Activated naive CD4-positive, alpha-beta T cell treated with anti-CD3 and anti-CD28 coated beads, Interleukin-2, amount 50 U/mL, for 24 hours (primary cell): ENCODE measurements around the gene ROR2.
"Not testable (repeated sequence)": the region's sequence is repeated elsewhere in the genome, so short reads cannot be mapped to it uniquely, and the experiment has no call there.

Experiments used
- H3K27ac Mint-ChIP-seq: one replicate; pipeline ENCODE4 v1.8.0; 2021; ENCODE audit warnings: mild to moderate bottlenecking, mixed read lengths
- H3K27me3 Mint-ChIP-seq: one replicate; pipeline ENCODE4 v1.8.0; 2021; ENCODE audit warnings: mixed read lengths
- H3K36me3 Mint-ChIP-seq: one replicate; pipeline ENCODE4 v1.8.0; 2021; ENCODE audit warnings: mixed read lengths
- H3K4me1 Mint-ChIP-seq: one replicate; pipeline ENCODE4 v1.8.0; 2021; ENCODE audit warnings: mixed read lengths
- H3K4me3 Mint-ChIP-seq: one replicate; pipeline ENCODE4 v1.8.0; 2021; ENCODE audit warnings: mild to moderate bottlenecking, mixed read lengths
- H3K9me3 Mint-ChIP-seq: one replicate; pipeline ENCODE4 v1.8.0; 2021; ENCODE audit warnings: mixed read lengths

Gene ROR2

DNA sequence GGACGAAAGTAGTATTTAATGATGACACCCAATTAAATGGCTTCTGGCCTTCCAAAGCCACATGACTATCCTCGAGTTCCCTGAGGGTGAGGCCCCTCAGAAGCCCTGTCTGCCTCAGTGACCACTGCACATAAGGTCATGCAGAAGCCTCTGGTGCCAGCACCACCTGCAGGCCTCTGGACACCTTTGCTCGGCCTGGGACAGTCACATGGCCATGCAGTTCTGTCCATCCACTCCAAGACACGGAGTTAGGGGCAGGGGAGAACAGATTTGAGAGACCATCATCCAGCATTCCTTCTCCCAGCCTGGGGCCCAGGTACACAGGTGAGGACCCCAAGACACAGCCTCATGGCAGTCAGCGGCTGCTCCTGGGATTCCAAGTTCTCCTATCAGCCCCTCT, 145.0 kb downstream of the ROR2 start:
- H3K9me3 Mint-ChIP-seq, result no peaks in the 10 kb centered on the region
- no peaks in the 10 kb centered on the region for H3K36me3 Mint-ChIP-seq
- H3K27me3 Mint-ChIP-seq, result peaks cover 3% of the 10 kb centered on the region
- no peak overlapping the region for H3K27ac Mint-ChIP-seq
- no peaks in the 10 kb centered on the region for H3K4me1 Mint-ChIP-seq
- H3K4me3 Mint-ChIP-seq, result no peak overlapping the region

DNA sequence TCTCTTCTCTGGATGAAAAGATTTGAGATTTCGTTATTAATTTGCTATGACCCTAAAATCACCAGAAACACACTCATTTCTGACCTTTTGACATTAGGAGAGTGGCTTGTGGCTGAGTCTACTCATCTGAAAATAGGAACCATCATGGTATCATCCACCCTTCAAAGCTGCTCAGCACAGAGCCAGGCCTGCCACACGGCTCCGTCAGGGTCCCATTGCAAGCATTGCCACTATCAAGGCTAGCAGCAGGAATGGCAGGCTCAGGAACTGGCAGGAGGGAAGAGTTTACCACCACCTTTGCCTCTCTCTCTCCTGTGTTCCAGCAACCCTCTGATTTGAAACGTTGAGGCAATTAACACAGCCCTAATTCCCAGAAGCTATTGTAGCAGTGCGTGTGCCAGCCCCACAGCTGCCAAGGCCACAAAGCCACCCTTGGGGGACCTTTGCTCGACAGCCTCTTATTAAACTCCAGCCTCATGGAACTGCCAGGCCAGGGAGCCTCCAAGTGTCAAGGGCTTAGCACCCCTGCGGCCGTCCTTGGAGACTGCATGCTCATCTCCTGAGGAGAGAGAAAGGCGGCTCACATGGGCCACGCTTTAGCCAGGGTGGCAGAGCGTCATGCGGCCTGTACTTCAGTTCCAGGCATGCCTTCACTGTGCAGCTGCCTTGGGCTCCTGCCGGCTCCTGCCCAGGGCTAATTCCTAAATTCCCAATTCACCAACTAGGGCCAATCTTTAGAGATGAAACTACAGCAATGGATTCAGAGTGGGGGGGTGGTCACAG, 145.9 kb downstream of the ROR2 start:
- Mint-ChIP-seq H3K36me3 (no peaks in the 10 kb centered on the region), H3K27me3 (peaks cover 3% of the 10 kb centered on the region), H3K4me1 (peaks cover 4% of the 10 kb centered on the region), H3K27ac (no peak overlapping the region), H3K4me3 (no peak overlapping the region), H3K9me3 (no peaks in the 10 kb centered on the region)

DNA sequence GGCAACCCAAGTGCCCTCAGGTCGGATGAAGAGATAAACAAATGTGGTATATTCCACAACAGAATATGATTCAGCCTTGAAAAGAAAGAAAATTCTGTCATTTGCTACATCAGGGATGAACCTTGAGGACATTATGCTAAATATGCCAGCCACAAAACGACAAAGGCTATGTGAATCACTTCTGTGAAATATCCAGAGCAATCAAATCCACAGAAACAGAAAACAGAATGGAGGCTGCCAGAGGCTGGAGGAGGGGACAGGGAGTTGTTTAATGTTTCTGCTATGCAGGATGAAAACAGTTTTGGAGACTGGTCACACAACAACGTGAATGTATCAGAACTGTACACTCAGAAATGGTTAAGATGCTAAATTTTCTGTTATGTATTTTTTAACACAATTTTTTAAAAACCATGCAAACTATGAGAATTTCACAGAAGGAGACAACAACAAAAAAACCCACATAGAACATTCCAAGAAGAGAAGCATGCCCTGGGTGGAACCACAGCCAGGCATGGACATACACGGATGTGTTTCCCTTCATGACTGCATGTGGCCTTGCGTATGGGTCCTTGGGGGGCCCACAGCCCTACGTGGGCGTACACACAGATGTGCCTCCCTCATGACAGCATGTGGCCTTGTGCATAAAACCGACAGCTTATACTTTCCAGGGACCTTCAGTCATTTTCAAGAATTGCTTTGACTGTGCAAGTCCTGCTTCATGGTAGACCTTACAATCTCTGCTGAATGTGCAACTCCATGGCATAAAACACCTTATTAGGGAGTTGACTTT, 146.7 kb downstream of the ROR2 start:
- Mint-ChIP-seq H3K36me3 (no peaks in the 10 kb centered on the region), H3K27ac (no peak overlapping the region), H3K27me3 (peaks cover 2% of the 10 kb centered on the region), H3K9me3 (no peaks in the 10 kb centered on the region), H3K4me1 (peaks cover 11% of the 10 kb centered on the region), H3K4me3 (no peak overlapping the region)

DNA sequence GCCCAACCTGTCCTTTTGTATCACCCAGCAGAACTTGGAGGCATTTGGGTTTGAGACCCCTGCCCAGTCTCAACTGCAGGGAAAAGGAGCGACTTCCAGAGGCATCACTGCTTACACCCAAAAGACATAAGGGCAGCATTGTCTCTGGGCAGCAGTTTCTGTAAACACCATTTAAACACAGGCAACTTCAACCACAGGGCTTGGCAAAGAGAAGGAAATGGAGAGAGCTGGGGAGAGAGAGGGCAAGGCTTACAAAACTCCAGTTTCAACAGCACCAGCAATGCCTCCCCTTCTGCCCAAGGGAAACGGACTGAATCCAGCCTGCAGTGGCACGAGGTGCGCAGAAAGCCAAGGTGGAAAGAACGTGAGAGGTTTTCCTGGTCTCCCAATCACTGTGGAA, 147.6 kb downstream of the ROR2 start:
- Mint-ChIP-seq H3K4me3 (no peak overlapping the region), H3K4me1 (peaks cover 11% of the 10 kb centered on the region), H3K9me3 (no peaks in the 10 kb centered on the region), H3K27me3 (peaks cover 2% of the 10 kb centered on the region), H3K36me3 (no peaks in the 10 kb centered on the region), H3K27ac (no peak overlapping the region)

DNA sequence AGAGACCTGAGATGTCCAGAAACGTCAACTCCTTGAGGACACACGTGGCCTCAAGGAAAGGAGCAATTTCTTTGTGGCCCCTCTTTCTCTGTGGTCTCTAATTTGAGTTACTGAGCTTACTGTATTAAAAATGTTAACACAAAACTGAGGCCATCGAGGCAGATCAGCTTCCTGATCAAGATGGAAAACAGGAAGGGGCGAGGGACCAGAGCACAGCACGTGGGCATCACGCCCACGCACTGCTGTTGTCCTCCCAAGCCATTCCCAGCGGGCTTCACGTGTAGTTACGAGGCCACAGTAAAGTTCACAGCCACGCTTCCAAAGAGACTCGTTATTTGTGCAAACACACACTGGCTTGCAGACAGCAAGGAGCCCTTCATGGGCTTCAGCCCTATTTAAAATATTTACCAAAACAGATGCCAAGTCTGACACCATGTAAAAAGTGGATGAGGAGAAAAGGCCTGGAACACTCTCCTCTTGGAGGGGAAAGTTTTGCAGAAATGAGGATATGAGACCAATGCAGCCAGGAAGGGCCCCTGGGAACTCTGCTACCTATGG, 149.5 kb downstream of the ROR2 start:
- Mint-ChIP-seq H3K36me3 (no peaks in the 10 kb centered on the region), H3K4me3 (no peak overlapping the region), H3K27me3 (peaks cover 2% of the 10 kb centered on the region), H3K9me3 (no peaks in the 10 kb centered on the region), H3K4me1 (peaks cover 14% of the 10 kb centered on the region), H3K27ac (no peak overlapping the region)

DNA sequence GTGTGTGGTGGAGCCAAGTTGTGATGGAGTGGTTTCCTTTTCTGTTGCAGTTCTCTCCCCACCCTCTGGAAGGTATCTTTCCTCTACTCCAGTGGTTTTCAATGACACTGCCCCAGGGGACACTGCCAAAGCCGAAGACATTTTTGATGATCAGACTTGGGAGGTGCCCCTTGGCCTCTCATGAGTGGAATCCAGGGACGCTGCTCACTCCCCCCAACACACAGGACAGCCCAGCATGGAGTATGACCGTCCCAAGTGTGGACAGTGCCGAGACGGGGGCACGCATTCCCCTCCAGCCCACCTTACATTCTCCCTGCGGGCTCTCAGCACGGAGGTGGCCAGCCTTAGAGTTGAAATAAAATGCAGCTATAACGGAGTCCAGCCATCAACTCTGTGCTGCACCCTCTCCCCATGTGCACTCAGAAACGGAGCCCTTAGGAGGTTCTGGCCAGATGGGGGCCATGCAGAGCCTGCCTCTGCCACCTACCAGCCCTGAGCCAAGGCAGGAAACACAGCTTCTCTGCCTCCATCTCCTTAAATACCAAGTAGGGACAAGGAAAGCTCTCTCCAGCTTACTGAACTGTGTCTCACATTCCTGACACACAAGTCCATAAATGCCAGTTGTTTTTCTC, 150.8 kb downstream of the ROR2 start:
- no peak overlapping the region for H3K4me3 Mint-ChIP-seq
- peaks cover 2% of the 10 kb centered on the region for H3K27me3 Mint-ChIP-seq
- peaks cover 14% of the 10 kb centered on the region for H3K4me1 Mint-ChIP-seq
- peak overlapping the region; percentile 43 for H3K27ac Mint-ChIP-seq
- H3K9me3 Mint-ChIP-seq, result no peaks in the 10 kb centered on the region
- H3K36me3 Mint-ChIP-seq, result no peaks in the 10 kb centered on the region

DNA sequence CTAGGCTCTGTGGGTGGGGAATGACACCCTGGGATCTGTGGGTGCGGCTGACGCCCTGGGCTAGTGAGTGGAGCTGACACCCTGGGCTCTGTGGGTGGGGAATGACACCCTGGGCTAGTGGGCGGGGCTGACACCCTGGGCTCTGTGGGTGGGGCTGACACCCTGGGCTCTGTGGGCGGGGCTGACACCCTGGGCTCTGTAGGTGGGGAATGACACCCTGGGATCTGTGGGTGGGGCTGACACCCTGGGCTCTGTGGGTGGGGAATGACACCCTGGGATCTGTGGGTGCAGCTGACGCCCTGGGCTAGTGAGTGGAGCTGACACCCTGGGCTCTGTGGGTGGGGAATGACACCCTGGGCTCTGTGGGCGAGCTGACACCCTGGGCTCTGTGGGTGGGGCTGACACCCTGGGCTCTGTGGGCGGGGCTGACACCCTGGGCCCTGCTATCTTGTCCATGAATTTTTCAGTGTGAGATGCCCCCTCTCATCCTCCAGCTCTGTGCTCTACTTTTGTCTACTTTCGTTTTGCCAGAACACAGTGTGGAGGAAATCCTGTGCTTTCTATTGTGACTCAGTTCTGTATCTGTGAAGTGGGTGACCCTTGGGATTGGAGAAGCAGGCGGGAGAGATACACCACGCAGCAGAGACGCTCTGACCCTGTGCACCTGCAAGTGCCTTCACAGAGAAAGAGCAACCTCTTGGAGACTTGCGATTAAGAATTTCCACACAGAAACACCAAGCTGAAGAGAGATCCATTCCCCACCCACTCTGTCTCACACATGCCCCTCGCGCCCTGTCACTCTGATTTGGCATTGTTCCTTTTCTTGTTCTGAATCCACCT, 151.5 kb downstream of the ROR2 start:
- not testable (repeated sequence) for H3K4me3 Mint-ChIP-seq, H3K36me3 Mint-ChIP-seq, H3K27me3 Mint-ChIP-seq, H3K9me3 Mint-ChIP-seq
- H3K27ac Mint-ChIP-seq, result peak overlapping the region; percentile 43
- H3K4me1 Mint-ChIP-seq, result peaks cover 14% of the 10 kb centered on the region

DNA sequence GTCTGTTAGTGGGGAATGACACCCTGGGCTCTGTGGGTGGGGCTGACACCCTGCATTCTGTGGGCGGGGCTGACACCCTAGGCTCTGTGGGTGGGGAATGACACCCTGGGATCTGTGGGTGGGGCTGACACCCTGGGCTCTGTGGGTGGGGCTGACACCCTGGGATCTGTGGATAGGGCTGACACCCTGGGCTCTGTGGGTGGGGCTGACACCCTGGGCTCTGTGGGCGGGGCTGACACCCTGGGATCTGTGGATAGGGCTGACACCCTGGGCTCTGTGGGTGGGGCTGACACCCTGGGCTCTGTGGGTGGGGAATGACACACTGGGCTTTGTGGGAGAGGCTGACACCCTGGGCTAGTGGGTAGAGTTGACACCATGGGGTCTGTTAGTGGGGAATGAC, 152.5 kb downstream of the ROR2 start:
- not testable (repeated sequence) for H3K36me3 Mint-ChIP-seq, H3K27me3 Mint-ChIP-seq, H3K4me3 Mint-ChIP-seq, H3K9me3 Mint-ChIP-seq, H3K27ac Mint-ChIP-seq
- H3K4me1 Mint-ChIP-seq, result peaks cover 14% of the 10 kb centered on the region

DNA sequence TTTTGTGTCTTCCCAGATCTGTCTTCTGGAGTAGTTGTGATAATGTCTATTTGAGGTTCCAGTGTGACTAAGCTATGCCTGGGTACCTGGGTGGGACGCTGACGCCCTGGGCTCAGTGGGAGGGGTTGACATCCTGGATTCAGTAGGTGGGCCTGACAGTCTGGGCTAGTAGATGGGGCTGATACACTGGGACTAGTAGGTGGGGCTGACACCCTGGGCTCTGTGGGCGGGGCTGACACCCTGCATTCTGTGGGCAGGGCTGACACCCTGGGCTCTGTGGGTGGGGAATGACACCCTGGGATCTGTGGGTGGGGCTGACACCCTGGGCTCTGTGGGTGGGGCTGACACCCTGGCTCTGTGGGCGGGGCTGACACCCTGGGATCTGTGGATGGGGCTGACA, 153.5 kb downstream of the ROR2 start:
- not testable (repeated sequence) for H3K9me3 Mint-ChIP-seq, H3K36me3 Mint-ChIP-seq, H3K4me3 Mint-ChIP-seq, H3K27me3 Mint-ChIP-seq, H3K27ac Mint-ChIP-seq
- peaks cover 14% of the 10 kb centered on the region for H3K4me1 Mint-ChIP-seq

DNA sequence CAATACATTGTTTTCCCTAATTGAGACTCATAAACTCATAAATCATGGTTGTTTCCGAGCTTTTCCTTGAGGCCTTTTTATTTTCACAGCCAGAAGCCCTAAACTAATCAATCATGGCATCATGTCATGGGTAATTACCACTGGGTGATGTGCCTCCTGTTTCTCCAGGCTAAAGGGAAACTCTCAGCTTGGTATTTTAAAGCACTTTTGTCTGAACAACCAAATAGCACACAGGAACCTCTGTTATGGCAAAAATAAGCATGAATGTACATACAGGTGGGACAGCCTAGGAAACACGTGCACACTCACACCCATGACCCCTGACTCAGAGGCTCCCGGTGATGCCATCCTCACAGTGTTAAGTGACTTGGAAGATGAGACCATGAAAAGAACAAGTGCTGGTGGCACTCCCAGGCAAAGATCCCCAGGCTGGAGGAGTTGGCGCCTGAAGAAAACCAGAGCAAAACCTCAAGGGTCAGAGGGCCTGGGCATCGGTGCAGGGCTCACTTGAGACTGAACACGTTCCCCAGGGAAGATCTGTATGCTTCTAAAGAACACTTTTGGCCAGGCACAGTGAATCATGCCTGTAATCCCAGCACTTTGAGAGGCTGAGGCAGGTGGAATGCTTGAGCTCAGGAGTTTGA, 154.3 kb downstream of the ROR2 start:
- H3K27ac Mint-ChIP-seq, result no peak overlapping the region
- H3K9me3 Mint-ChIP-seq, result no peaks in the 10 kb centered on the region
- H3K4me3 Mint-ChIP-seq, result no peak overlapping the region
- H3K4me1 Mint-ChIP-seq, result peaks cover 14% of the 10 kb centered on the region
- no peaks in the 10 kb centered on the region for H3K36me3 Mint-ChIP-seq
- no peaks in the 10 kb centered on the region for H3K27me3 Mint-ChIP-seq

DNA sequence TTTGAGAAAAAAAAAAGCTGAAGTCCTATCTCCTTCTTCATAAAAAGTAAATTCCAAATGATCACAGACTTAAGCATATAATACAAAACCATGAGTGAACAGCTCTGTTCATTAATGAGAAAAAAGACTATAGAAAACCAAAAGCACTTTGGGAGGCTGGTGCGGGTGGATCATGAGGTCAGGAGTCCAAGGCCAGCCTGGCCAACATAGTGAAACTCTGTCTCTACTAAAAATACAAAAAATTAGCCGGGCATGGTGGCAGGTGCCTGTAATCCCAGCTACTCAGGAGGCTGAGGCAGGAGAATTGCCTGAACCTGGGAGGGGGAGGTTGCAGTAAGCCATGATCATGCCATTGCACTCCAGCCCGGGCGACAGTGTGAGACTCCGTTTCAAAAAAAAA, 156.7 kb downstream of the ROR2 start:
- H3K27ac Mint-ChIP-seq, H3K4me1 Mint-ChIP-seq, H3K27me3 Mint-ChIP-seq, H3K36me3 Mint-ChIP-seq, H3K9me3 Mint-ChIP-seq, H3K4me3 Mint-ChIP-seq: not testable (repeated sequence)

DNA sequence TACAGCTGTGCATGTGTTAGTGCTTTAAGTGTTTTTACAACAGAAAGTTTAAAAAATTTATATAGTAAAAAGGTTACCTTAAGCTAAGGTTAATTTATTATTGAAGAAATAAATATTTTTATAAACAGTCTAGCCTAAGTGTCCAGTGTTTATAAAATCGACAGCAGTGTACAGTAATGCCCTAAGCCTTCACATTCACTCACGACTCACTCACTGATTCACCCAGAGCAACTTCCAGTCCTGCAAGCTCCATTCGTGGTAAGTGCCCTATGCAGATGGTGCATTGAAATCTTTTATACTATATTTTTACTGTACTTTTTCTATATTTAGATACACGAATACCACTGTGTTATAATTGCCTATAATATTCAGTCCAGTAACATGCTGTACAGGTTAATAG, 159.1 kb downstream of the ROR2 start:
- no peak overlapping the region for H3K27ac Mint-ChIP-seq
- peaks cover 6% of the 10 kb centered on the region for H3K27me3 Mint-ChIP-seq
- H3K4me3 Mint-ChIP-seq, result no peak overlapping the region
- no peaks in the 10 kb centered on the region for H3K36me3 Mint-ChIP-seq
- peaks cover 2% of the 10 kb centered on the region for H3K4me1 Mint-ChIP-seq
- peaks cover 5% of the 10 kb centered on the region for H3K9me3 Mint-ChIP-seq

DNA sequence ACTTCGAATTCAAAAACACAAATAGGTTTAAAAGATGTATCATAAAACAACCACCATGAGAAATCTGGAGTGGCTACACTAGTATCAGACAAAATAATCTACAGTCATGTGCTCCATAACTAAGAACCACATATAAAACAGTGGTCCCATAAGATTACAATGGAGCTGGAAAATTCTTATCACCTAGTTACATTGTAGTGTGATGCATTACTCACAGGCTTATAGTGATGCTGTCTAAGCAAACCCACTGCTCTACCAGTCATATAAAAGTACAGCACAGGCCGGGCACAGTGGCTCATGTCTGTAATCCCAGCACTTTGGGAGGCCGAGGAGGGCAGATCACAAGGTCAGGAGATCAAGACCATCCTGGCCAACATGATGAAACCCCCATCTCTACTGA, 160.1 kb downstream of the ROR2 start:
- Mint-ChIP-seq H3K27ac (no peak overlapping the region), H3K4me3 (no peak overlapping the region), H3K9me3 (peaks cover 5% of the 10 kb centered on the region), H3K27me3 (peaks cover 11% of the 10 kb centered on the region), H3K4me1 (no peaks in the 10 kb centered on the region), H3K36me3 (no peaks in the 10 kb centered on the region)

DNA sequence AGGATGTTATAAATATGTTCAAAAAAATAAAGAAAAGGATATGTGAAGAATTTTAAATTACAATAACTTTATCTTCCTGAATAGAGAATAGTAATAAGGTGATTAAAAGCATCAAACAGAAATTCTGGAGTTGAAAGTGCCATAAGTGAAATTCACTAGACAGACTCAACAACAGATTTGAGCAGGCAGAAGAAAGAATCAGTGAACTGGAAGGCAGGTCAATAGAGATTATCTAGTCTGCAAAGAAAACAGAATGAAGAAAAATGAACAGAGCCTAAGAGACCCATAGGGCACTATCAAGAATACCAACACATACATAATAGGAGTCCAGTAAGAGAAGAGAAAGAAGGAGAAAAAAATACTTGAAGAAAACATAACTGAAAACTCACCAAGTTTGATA, 162.1 kb downstream of the ROR2 start:
- peaks cover 12% of the 10 kb centered on the region for H3K27me3 Mint-ChIP-seq
- H3K4me3 Mint-ChIP-seq, result no peak overlapping the region
- no peaks in the 10 kb centered on the region for H3K36me3 Mint-ChIP-seq
- H3K9me3 Mint-ChIP-seq, result peaks cover 5% of the 10 kb centered on the region
- H3K27ac Mint-ChIP-seq, result no peak overlapping the region
- H3K4me1 Mint-ChIP-seq, result no peaks in the 10 kb centered on the region
